HG03095 (cell line): ENCODE data around the gene FARS2.
"Not testable (repeated sequence)": the region's sequence is repeated elsewhere in the genome, so short reads cannot be mapped to it uniquely, and the experiment has no call there.

Source experiments
- ATAC-seq: cut with Tn5 transposase; IDR thresholded peaks from one replicate; pipeline ENCODE4 v1.9.1; 2021; ENCODE audit warnings: moderate library complexity; ENCODE audit not compliant: unreplicated experiment

FARS2 gene

DNA sequence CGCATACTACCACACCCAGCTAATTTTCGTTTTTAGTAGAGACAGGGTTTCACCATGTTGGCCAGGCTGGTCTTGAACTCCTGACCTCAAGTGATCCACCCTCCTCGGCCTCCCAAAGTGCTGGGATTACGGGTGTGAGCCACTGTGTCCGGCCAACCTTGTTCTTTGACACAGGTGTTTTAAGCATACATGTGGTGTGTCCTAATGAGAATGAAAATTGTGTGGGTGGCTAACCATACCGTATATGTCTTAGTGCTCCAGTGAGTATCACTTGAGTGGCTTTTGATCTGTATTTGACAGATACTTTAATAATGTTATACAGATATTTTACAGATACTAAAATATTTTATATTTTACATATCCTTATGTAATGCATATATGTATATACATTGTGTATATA lies 395.4 kb downstream of the FARS2 start:
- ATAC-seq, result not testable (repeated sequence)

- ATAC-seq, result no peak
These were observed 396.5 kb downstream of the FARS2 start for GRCh38 chr6:5657684-5658430.

GRCh38 chr6:5659467-5659866 lies 398.2 kb downstream of the FARS2 start:
- no peak for ATAC-seq

- no peak for ATAC-seq
These were observed 399.5 kb downstream of the FARS2 start for GRCh38 chr6:5660772-5661171.

- no peak for ATAC-seq
These were observed 401.5 kb downstream of the FARS2 start for GRCh38 chr6:5662797-5663196.

- no peak for ATAC-seq
These were observed 401.9 kb downstream of the FARS2 start for GRCh38 chr6:5663259-5663658.

GRCh38 chr6:5663739-5664138 lies 402.4 kb downstream of the FARS2 start:
- no peak for ATAC-seq

- no peak for ATAC-seq
These were observed 402.8 kb downstream of the FARS2 start for GRCh38 chr6:5664149-5664548.

- no peak for ATAC-seq
These were observed 403.9 kb downstream of the FARS2 start for GRCh38 chr6:5665173-5665572.

- ATAC-seq, result no peak
These were observed 404.4 kb downstream of the FARS2 start for GRCh38 chr6:5665667-5666066.

GRCh38 chr6:5666695-5667094 lies 405.4 kb downstream of the FARS2 start:
- no peak for ATAC-seq

- ATAC-seq, result no peak
These were observed 406.4 kb downstream of the FARS2 start for GRCh38 chr6:5667737-5668136.

- no peak for ATAC-seq
These were observed 409.1 kb downstream of the FARS2 start for GRCh38 chr6:5670381-5670780.

DNA sequence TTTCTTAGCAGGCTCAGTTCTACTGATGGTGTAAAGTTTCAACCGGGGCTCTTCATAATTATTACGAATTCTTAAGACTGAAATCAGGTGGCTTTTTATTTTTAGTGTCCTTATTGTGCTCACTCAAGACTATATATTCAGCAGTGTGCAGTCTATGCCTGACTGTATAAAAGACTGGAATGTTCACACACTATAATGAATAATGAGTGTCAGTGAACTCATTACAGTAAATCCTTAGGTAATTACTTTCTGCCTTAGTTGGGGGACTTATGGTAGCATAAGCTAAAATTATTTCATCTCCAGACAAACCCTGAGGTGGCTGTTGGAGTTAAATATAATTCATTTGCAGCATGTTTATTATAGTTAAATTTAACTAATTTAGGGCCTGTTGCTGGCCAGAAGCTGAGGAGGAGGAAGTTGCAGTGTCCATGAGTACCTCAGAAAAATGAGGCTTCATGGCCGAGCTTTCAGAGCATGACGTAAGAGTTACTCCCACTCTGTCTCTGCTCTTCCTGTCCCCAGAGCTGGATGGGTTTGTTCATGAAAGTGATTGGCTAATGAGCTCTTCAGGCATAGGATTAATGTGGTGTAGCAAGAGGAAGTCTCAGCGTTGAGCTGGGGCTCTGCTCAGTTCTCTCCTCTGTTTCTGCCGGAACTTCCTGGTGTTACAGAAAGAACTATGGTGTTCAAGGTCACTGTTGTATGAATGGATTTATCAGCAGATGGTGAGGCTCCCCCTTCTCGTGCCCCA lies 409.7 kb downstream of the FARS2 start:
- no peak for ATAC-seq

GRCh38 chr6:5671601-5672559 lies 410.6 kb downstream of the FARS2 start:
- ATAC-seq, result no peak

GRCh38 chr6:5672581-5673011 lies 411.3 kb downstream of the FARS2 start:
- no peak for ATAC-seq

DNA sequence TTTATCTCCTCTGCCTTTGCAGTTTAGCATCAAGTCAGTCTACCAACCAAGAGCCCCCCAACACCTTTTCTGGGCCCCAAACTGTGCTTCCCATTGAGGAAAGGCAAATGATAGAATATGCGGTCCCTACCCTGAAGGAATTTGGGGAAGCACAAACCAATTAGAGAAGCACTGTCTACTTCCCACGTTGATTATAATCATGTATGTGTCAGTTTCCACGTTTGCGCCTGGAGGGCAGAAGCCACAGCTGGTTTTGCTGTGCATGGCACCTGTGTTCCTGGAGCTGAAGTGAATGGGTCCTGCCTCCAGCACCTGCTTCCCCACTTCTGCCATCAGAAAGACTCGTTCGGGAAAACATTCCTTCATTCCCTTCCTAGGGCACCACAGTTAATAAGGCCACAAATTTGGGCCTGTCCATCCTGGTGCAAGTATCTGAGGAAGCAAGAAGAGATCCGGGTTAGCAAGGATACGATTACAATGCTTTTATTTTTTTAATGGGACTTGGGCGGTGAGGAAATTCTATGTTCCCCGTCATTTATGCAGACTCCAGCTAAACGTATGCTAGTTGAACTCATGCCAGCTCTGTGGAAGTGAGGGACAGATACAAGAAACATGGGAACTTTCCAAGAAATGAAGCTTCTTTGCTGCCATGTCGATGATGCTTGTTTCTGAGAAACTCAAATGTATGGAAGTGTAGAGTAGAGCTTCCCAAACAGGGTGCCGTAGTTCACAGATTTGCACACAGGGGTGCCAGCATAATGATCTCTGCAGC lies 411.9 kb downstream of the FARS2 start:
- no peak for ATAC-seq

- no peak for ATAC-seq
These were observed 412.8 kb downstream of the FARS2 start for GRCh38 chr6:5674141-5674540.

DNA sequence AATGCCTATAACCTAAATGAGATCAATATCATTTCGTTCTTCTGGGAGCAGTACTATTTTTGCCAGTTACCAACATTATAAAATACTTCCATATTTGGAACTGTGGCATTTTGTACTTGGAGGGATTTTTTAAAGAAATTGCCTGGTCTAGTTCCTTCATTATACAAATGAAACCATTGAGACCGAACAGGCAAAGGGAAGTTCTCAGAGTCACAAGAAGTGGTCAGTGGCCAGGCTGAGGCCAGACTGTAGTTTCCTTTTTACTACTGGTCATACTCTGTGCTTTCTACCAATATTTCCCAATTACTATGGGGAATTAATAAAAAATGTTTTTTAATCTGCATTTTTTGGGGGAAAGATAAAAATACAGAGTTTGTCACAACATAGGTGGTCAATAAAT lies 413.4 kb downstream of the FARS2 start:
- no peak for ATAC-seq

DNA sequence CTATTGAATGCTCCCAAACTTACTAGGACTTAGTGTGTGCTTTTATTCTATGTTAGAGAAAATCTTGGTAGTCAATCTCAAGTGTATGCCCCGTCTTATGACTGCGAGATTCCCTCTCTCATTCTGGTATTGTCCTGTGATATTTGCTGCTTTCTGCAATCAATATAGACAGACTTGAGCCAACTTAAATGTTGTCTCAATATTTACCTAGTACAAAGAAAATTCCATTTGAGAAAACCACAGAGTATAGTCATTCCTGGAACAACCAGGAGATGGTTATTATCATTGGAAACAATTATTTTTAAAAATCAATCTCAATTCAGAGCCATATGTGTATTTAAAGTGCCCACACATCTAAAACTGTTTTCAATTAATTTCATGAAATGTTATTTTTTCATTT lies 415.4 kb downstream of the FARS2 start:
- no peak for ATAC-seq
